ENCODE results near the gene TEKTIP1.
"Not testable (repeated sequence)": the region's sequence is repeated elsewhere in the genome, so short reads cannot be mapped to it uniquely, and the experiment has no call there.

The TEKTIP1 gene

DNA sequence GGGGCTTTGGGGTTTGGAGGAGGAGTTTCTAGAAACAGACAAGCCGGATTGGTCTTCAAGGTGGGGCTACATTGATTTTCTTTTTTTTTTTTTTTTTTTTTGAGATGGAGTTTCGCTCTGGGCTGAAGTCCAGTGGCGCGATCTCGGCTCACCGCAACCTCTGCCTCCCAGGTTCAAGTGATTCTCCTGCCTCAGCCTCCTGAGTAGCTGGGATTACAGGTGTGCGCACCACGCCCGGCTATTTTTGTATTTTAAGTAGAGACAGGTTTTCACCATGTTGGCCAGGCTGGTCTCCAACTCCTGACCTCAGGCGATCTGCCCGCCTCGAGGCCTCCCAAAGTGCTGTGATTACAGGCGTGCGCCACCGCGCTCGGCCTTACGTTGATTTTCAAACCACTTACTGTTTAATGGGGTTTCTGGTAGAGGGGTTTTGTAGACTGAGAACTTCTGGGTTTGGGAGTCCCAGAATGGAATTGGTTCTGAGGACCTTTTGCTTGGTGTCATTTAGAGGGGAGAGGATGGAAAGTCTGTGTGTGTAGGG, 30.8 kb upstream of the TEKTIP1 start:
- not testable (repeated sequence) for DNase-seq

GRCh38 chr19:3508771-3509535, 30.0 kb upstream of the TEKTIP1 start:
- DNase-seq, result peak; percentile 47

GRCh38 chr19:3509566-3509989, 29.4 kb upstream of the TEKTIP1 start:
- DNase-seq, result peak; percentile 68

DNA sequence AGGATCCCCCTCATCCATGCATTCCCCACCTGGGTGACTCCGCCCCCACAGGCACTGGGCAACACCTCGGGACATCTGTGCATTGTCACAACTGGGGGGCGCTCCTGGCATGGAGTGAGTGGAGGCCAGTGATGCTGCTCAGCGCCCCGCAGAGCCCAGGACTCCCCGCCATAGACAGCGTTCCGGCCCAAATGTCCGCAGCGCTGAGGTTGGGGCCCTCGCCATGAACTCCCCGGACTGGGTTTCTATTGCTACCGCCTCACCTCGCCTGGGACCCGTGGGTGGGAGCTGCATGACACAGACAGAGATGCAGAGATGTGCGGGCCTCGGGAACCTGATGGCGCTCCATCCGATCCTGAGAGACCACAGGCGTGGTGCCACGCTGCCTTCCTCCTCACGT, 28.2 kb upstream of the TEKTIP1 start:
- no peak for DNase-seq

DNA sequence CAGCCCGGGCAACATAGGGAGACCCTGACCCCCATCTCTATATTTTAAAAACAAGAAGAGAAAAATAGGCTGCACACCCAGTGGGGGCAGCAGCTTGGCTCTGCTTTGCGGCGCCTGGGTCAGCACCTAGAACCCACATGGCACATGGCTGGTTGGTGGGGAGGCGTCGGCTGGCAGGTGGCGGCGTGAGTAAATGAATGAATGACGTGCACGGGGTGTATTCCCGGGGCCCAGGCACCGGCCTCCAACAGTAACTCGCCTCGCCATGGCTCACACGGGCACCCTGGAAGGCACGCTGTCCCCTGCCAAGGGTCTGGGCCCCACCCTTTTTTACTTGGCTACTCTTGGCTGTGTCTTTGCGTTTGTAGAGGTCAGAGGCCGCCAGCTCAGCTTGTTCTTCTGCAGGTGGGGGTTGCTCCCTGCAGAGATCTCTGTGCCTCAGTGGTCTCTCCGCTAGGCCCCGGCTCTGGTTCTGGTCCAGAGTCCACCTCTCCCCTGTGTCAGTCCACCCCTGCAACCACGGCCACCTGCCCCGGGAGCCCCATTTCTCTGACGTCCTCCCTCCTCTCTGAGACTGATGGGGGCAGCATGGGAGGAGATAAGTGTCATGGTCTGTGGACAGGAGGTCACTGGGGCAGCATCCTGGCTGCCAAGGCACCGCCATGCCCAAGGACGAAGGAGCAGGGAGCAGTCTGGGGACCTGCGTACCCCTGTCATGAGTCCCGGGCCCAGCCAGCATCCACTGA, 27.3 kb upstream of the TEKTIP1 start:
- no peak for DNase-seq

DNA sequence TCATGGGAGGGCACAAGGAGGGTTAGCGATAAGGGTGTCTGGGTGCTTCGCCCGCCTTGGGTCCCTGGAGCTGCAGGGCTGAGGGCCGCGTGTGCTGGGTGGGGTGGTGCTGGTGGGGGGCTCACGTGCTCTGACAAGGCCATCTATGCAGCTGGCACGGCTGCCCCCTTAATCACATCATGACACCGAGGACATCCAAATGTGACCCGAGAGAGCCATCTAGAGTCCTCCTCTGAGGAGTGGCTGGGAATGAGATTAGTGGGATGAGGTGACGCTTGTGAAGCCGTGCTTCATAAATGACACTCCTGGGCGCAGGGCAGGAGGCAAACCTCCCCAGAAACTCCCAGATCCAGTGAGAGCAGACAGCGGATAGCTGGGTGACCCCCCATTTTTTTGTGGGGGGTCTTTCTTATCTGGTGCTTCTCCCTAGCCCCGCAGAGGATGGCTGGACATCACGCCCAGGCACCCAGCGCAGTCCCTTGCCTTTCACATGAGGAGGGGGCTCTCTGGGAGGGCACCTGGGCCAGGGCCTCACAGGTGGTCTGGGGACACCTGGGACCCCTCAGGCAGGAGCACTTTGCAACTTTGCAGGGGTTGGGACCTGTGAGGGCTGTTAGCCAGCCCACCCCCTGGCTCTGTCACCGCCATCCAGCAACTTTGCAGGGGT, 26.3 kb upstream of the TEKTIP1 start:
- DNase-seq, result no peak

DNA sequence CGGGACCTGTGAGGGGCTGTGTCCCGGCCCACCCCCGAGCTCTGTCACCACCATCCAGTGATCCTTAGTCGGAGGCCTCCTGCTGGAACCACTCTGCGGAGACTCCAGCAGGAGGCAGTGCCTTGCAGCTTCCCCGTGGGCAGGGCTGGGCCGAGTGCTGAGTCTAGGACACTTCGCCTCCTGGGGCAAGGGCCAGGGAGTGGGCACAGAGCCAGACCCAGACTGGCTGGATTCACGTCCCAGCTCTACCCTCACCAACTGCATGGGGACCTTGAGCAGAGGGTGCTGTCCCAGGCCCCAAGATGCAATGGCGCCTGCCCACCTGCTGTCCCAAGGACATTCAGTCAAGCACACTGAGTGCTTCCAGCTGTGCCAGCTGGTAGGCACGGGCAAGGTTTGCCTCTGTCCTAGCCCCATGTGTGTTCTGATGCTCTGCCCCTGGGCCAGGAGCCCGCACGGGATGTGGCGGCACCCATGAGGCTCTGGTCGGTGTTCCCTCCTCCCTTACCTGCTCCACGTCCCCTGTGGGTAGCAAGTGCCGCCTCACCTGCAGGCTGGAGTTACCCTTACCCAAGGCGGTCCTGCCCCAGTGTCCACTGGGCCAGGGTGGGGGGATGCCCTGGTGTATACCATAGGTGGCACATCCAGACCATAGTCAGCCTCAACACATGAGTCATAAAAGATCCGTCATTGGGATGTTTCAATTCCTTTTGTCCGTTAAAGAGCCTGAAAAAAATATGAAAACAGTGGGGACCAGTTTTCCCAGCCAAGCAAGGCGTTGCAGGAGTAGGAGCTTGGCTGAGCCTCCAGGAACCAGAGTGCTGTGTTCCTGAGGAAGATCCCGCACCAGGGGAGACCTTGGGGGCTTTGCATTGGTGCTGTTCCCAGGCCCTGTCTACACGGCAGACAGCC, 25.5 kb upstream of the TEKTIP1 start:
- no peak for DNase-seq

- DNase-seq, result no peak
Observed at GRCh38 chr19:3514930-3515329, 24.0 kb upstream of the TEKTIP1 start.

DNA sequence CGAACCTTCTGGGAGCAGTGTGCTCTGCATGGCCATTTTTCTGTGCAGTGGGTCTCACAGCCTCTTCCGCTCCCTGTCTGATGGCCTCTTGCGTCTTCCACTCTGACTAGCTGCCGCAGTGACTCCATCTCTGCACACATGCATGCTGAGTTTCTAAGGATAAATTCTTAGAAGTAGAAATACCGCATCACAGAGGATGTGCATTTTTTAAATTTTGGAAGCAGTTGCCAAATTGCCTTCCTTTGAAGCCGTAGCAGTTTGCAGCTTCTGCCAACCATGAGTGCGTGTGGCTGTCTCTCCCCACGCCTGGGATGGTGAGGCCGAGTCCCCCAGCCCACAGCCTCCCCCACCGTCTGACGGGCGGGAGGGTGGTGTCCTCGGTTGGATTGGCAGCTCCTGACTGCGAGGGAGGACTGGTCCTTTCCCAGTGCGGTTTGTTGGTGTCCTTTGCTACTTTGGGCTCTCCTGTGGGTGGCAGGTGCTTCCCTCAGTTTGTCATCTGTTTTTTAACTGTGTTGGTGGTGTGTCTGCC, 23.0 kb upstream of the TEKTIP1 start:
- no peak for DNase-seq

- peak; percentile 45 for DNase-seq
Observed at GRCh38 chr19:3516675-3517207, 22.2 kb upstream of the TEKTIP1 start.

DNA sequence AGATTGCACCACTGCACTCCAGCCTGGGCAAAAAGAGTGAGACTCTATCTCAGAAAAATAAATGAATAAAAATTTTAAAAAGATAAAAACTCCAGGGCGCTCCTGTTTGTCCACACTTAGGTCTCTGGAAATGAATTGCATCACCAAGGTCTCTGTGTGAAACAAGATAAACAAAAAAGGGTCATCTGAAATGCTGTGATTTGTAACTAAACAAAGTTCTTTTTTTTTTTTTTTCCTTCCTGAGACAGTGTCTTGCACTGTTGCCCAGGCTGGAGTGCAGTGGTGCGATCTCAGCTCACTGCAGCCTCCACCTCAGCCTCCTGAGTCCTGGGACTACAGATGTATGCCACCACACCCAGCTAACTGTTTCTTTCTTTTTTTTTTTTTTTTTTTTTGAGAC, 21.3 kb upstream of the TEKTIP1 start:
- DNase-seq, result no peak

GRCh38 chr19:3518255-3518654, 20.7 kb upstream of the TEKTIP1 start:
- no peak for DNase-seq

DNA sequence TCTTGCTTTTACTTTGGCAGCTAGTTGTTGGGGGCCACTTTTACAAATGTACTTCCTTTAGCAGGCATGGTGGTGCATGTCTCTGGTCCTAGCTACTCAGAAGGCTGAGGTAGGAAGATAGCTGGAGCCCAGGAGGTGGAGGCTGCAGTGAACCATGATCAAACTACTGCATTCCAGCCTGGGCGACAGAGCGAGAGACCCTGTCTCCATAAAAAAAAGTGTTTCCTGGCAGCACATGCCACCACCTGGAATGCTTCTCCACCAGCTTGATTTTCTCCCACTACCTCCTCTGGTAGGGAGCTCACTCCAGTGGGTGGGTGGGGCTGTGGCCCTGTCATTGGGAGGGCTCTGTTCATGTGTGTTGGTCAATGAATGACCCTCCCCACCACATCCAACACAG, 20.3 kb upstream of the TEKTIP1 start:
- DNase-seq, result no peak

- no peak for DNase-seq
Observed at GRCh38 chr19:3519126-3519525, 19.8 kb upstream of the TEKTIP1 start.

DNA sequence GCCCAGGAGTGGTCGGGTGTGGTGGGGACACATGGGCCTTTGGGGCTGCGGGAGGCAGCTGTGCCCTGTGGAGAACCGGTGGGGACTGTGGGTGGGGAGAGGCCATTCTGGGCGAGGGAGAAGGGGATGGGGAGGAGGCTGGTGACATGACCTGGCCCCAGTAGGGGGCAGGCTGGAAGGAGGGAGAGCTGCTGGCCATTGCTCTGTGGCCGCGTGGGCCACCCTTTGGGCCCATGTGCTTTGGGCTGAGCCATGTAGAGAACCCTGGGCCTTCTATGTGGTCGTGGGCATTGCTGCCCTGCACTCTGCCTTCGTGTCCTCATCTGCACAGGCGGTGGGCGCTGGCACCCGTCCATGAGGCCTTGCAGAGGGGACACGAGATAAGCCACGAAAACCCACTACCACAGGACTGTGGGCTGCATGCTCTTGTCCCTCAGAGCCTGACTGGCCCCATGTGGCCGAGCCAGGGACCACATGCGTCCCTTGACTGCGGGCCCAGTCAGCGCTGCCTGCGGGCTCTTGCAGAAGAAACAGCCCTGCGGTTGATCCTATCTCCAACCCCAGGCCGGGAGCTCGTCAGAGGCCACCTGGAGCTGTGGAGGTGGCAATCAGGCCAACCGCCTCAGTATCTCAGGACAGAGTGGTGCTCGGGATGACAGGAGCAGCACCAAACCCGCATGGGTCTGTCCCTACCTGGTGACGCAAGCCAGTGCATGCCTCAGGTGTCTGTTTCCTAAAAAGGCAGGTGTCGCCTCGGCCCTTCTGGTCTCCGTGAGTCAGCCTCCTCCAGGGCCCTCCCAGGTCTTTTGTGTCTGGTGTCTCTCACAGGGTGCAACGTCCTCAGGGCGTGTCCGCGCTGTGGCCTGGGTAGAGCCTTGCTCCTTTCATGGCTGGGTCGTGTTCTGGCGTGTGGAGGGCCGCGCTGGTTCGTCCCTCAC, 18.5 kb upstream of the TEKTIP1 start:
- no peak for DNase-seq

DNA sequence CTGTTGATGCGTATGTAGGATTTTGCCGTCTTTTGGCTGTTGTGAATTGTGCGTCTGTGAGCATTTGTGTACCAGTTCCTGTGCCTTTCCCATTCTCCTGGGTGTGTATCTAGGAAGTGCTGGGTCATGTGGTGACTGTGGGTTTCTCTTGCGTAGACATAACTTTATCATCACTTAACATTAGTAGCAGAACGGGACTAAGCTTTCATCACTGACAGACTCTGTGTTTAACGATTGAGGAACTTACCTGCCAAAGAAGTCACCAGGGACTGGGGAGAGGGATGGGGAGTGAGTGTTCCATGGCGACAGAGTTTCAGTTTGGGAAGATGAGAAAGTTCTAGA, 17.9 kb upstream of the TEKTIP1 start:
- no peak for DNase-seq

GRCh38 chr19:3522421-3523360, 16.3 kb upstream of the TEKTIP1 start:
- DNase-seq, result no peak

DNA sequence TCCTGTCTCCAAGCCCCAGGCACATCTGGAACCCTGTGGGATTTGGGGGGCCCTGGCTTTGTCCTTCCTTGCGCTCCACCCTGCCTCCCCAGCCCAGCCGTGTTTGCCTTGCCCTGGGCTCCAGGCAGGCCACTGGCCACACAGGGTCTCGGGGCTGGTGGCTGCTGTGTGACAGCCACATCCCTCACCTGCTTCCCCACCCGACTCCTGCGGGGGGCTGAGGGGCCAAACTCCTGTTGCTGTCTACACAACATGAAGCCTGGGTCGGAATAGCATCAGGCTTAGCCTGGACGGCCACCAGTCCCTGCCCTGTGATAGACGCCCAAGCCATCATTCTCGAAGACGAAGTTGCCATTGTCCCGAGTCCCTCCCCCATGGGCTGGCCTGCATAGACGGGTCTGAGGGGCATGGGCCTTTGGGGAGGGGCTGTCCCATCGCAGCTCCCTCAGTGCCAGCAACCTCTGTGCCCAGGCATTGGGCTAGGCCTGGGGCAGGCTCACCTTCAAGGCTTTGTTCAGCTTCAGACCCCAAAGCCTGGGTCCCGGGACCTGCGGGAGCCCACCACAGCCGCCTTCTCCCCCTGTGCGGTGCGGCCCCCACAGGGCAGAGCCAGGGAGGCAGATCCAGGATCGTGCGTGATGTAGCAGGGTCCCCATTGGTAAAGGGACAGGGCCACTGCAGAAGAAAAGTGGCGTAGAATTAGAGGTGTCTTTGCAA, 15.5 kb upstream of the TEKTIP1 start:
- no peak for DNase-seq

Measured in stimulated activated CD8-positive, alpha-beta memory T cell treated with anti-CD3 and anti-CD28 coated beads, Interleukin-4, amount 100 ng/mL, for 48 hours (primary cell).